ENCODE data around the gene MRPL45.

Gene MRPL45

DNA sequence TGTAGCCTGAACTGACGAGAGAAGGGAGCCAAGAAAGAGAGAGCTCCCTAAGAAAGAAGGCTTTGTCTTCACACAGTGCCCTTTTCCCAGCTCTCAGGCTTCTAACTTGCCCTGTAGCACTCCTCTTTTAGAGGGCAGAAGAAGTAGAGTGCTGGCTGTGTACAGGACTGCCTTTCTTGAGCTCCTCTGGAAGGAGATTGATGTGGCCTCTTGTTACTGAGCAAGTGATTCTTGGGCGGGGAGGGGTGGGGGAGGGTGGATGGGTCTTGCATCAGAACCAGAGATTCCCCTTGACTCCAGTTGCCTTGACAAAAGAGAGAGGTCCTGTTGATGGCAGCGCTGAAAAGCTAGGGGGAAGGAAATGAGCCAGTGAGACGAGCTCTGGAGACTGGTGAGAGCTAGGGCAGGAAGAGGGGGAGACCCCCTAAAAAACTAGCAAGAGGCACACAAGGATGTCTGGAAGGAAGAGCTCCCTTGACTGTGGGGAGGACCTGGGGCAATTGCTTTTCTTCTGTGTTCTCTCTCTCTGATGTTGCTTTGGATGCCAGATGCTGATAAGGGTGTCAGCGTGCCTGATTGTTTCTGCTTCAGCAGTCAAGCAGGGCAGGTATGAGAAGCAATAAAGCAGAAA lies 28.4 kb downstream of the MRPL45 start:
- DNase-seq = no peak

DNA sequence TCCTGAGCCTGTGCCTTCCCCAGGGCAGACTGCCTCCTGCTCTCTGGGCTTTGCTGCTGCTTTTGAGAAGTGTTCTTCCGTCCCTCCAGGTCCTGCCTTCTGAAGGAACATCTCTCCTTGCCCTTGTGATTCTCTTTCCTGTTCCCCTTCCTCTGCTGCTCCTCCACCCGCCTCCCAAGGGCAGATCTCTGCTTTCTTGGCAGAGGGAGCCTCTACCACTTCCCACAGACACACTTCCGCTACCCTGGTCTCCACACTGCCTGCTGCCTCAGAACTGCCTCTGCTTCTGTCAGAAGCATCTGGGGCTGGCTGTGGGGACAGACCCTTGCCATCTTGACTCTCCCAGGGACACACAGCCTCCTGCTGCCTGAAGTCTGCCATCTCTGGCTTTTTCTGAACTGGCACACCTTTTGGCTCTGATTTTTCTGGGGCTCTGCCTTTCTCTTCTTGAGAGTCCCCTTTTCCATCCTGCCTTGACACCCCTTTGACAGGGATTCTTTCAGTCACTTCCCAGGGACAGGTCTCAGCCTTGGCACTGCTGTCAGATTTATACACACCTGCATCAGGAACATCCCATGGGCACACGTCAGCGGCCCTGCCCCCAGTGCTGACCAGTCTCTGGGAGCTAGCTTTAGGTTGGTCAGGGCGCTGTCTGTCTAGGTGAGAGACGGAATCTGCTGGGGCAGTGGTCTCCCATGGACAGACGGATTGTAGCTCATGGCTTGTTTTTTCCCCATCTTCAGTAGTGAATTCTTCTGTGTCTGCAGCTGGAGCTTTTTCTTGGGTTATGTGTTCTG lies 30.2 kb downstream of the MRPL45 start:
- no peak for DNase-seq

DNA sequence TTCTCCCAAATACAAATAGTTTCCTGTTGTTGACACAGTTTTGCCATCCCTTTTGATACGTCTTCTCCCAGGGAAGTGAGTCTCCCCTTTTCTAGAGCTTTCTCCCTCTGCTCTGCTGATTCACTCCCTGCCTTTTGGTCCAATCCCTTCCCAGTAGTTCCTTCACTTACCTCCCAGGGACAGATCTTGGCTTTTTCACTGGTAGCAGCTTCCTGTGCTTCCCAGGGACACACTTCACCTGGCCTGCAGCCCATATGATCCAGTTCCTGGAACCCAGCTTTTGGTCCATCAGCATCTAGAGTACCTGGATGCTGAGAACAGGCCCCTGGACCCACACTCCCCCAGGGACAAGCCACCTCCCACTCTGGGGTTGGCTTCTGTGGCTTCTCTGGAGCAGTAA lies 31.0 kb downstream of the MRPL45 start:
- DNase-seq = no peak

DNA sequence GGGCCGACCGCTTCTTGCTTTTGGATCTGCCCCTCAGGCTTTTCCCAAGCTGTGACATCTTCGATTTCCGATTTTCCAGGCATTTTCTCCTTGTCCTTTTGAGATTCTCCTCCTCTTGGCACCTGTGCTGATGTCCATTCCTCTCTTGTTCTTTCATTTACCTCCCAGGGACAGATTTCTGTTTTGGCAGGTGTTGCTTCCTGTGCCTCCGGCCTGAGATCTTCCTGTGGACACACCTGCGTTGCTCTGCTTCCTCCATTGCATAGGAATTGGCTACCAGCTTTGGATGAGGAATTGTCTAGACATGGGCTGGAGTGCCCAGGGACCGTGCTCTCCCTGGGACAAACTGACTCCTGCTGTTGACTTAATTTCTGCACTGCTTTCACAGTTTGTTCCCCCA lies 31.7 kb downstream of the MRPL45 start:
- DNase-seq = no peak

DNA sequence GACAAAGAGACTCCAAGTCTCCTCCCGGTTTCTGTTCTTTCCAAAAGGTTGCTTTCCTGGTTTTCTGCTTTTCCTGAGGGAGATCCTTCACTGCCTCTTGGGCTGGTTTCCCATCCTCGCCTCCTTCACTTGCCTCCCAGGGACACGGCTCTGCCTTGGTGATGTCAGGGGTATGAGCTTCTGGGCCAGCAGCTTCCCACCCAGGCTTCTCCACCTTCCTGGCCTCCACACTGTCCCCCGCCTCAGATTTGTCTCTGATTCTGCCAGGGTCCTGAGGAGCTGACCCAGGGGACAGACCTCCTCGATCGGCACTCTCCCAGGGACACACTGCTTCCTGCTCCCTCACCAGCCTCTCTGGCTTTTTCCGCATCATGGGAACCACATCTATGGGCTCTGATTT lies 32.3 kb downstream of the MRPL45 start:
- DNase-seq = no peak

DNA sequence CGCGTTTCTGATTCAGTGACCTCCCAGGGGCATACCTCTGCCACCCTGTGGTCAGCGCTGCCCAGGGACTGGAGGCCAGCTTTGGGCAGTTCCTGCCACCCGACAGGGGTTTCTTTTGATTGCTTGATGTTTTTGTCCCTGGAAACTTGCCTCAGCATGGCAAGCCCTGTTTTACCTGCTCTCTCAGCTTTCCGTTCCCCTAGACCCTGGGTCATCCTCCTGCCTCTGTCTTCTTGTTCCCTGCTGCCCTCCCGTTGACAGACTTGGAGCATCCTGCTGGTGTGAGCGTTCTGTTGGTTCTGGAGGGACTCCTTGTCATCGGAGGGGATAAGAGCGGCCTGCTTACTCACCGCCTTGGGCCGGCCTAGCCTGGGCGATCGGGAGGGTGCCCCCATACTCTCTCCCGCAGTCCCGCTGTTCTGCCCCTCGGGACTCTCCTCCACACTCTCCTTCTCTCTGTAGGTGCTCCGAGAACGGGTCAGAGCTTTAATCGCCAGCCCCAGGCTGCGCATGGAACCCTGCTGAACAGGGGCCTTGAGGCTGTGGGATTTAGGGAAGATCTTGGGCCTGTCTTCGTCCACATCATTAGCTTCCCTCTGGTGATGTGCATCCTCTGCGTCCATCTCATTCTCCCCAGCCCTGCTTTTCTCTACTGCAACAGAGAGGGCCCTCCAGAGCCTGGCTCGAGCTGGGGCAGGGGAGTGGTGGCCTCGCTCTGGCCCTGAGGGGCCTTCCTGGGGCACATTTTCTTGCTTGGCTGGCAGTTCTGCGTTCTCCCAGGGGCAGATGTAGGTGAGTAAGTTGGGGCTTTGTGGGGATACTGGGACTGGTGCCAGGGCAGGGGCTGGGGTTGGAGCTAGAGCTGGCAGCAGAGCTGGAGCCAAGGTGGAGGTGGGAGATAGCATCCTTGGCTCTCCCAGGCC lies 33.1 kb downstream of the MRPL45 start:
- no peak for DNase-seq

DNA sequence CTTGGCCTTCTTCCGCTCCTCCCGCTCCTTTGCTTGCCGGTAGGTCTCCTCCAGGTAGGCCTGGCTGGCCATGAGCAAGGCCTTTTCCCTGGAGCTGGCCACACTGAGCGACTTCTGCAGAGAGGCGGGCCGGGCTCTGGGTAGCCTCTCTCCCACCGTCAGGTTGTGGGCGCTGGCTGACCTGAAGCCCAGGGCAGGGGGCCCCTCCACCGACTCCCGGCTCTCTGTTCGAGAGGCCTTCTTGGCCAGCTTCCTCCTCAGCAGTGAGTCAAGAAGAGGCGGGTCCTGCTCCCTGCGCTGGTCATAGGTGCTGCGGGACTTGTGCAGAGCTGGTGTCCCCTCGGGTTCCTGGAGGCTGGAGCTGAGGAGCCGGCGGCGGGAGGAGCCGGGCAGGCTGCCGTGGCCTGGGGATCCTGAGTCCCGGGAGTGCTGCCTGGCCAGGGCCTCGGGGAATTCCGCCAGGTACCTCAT lies 34.0 kb downstream of the MRPL45 start:
- no peak for DNase-seq

DNA sequence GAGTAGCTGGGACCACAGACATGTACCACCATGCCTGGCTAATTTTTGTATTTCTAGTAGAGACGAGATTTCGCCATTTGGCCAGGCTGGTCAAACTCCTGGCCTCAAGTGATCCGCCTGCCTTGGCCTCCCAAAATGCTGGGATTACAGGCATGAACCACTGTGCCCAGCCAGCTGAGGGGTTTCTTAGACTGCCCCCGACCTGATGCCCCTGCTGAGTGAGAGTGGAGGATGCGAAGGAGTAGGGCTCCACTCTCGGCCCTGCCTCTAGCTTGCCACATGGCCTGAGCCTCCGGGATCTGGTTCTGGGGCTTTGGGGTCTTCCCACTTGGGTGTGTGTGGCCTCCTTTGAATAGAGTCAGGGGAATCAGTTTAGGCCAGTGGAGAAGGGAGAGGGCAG lies 35.8 kb downstream of the MRPL45 start:
- DNase-seq = no peak

DNA sequence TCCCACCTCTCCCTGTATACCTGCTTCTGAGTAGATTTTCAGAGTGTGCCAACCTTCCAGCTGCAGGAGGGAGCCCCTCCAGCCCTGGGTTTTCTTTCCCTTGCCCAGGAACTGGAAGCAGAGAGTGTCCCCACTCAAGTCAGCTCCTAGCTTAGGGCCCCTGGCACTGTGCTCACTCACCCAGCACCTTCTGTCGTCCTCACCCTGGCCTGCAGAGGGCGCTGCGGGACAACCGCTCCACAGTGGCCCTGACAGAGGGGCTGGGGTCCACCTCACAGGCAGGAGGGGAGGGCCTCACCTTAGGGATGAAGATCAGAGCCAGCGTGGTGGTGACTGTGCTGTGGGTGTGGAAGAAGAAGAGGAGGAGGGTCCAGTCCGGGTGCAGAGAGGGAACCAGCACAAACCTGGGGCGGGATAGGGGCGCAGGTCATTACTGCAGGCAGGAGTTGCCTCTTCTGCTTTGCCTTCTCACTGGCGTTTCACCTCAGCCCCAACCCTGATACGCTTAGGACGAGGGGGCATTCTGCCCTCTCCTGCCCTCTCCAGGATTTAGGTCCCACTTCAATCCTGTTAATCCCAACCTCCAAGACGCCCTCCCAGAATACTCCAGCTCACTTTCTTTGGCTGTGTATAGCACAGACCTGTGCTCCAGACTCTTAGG lies 36.8 kb downstream of the MRPL45 start:
- no peak for DNase-seq

DNA sequence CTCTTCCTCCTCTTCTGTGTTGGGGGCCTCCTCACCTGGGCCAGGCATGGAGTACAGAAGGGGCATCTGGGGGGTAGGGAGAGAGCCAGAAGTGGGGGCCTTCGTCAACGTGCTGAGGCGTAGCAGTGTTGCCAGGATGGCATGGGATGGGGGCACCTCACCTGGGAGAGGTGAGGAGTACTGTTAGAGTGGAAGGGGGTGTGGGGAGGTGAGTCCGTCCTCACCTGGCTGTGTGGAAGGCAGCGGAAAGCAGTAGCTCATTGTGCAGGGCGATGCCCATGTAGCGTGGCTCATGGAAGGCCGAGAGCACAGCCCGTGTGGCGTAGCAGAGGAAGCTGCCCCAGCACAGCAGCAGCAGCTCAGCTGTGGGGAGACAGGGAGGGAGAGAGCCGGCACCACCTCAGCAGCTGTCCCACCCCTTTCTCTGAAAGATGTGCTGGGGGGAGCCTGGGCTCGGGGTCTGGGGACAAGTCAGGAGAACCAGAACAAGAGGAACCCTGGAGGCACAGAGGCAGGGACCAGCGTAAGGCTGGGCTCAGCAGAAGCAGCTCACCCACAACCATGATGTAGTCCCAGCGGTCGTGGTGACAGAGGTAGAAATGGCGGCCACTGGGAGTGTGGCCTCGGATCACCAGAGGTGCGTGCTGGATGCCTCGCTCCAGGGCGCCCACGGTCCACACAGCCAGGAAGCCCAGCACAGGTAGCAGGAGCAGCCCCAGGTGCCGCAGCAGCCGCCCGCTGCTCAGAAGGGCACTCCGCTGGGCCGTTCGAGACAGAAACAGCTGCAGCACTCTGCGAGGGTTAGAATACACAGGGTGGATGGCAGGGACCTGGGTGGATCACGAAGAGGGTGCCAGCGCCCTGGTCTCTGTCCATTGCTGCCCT lies 37.8 kb downstream of the MRPL45 start:
- DNase-seq = no peak

DNA sequence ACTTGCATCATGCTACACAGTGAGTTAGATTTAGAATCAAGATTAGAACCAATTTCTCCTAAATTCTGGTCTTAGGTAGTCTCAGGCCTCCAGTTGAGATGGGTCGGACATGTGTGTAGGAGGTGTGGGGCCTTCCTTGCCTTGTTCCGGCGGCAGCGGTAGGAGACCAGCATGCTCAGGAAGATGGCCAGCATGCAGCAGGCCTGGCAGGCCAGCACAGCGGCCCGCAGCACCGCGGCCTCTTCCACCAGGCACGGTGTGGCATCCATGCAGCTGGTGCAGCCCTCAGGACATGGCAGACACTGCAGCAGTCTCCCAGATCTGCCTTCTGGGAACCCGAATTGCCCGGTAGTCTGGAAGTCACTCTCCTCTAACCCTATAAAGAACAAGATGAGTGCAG lies 39.9 kb downstream of the MRPL45 start:
- DNase-seq = no peak

DNA sequence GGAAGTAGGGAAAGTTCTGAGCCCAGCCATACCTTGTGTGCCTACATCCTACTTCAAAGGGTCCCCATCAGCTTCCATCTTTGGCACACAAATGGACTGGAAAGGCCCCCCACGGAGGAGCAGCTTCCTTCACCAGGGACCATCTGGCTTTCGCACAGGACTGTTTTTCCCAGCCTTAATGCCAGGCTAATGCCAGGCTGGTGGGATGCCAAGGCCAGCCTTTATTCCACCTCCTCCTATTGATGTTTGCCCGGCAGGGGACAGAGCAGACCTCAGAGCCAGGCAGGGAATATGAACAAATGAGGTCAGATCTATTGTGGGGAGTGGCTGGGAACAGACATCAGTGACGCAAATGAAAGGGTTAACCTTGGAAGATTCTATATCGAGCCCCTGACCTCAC lies 41.1 kb downstream of the MRPL45 start:
- no peak for DNase-seq

DNA sequence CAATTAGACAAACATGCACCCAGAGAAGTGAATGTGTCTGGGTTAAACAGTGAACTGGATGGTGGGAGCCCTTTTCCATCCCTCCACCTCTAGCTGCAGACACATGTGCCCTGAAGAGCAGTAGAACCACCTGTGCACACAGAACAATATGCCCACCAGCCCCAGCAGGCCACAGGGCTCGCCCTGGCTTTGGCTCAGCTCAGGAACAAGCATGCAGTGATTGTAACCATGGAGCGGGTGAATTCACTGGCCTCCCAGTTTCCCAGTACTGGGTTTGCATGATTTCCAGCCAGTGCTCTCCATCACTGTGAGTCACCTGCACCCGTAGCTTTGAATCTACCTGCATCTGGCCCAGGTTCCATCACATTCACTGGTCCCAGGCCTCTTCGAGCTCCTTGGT lies 41.6 kb downstream of the MRPL45 start:
- no peak for DNase-seq

DNA sequence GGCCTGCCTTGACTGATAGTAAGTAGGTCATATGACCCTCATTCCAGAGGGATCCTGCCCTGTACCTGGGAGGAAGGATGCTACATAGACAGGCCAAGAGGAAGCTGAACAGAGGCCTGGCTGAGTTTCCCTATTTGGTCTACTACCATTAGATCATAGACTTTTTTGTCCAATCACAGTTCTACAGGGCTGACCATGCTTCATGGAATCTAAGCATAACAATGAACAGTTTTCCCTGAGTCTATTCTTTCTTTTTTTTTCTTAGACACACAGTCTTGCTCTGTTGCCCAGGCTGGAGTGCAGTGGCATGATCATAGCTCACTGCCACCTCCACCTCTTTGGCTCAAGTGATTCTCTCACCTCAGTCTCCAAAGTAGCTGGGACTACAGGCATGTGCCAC lies 42.9 kb downstream of the MRPL45 start:
- DNase-seq = no peak

DNA sequence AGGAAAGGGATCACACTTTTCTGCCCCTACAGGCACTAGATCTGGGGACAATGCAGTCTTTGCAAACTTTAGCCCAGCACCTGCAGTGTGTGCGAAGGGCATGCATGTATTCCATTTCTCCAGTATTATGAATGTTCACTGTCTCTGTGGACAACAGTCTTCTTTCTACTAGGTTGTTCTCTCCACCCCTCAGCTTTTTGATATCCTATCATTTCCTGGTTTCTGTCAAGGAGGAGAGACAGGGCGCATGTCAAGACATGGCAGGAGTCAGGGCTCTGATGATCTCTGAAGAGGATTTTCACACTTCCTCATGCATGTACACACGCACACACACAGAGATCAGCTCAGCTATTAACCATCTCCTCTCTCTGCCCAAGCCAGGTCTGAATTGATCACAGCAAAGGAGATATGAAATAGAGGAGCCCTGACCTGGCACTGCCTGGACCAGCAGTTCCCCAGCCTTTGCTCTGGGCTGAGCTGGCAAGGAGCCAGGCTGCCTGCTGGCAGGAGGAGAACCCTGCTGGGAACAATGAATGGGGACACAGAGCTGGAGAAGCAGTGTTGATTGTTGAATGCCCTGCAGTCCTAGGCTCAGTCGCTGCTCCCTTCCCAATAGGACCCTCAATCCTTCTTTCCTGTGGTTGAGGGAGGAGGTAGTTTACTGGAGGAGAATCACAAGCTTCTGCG lies 44.2 kb downstream of the MRPL45 start:
- no peak for DNase-seq

DNA sequence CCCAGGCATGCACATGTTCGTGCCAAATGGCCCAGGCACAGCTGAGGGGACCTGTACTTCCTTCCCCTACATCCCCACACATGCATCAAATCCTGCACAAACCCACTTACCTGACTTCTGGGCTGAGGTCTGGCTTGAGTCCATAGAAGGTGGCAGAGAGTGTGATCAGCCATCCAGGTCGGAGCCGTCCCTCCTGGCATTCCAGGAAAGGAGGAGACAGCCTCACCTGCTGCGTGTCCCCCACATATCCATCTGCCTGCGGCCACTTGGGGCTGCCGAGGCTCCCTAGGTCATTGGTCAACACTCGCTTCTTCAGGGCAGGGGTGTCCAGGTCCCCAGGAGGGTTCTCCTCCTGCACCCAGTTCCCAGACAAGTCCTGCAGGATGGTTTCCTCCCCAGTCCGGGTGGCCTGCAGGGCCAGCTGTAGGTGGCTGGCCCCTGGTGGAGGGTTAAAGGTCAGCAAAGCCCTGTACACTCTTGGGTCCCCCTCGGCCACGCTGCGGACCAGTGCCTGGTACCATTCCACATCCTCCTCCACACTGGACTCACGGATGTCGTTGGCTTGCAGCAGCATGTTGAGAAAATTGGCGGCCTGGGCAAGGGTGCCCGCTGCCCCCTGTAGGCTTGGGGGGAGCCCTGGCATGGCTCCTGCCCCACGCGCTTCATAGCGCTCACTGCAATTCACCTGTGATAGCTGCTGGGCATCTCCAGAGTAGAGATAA lies 46.1 kb downstream of the MRPL45 start:
- DNase-seq = no peak

DNA sequence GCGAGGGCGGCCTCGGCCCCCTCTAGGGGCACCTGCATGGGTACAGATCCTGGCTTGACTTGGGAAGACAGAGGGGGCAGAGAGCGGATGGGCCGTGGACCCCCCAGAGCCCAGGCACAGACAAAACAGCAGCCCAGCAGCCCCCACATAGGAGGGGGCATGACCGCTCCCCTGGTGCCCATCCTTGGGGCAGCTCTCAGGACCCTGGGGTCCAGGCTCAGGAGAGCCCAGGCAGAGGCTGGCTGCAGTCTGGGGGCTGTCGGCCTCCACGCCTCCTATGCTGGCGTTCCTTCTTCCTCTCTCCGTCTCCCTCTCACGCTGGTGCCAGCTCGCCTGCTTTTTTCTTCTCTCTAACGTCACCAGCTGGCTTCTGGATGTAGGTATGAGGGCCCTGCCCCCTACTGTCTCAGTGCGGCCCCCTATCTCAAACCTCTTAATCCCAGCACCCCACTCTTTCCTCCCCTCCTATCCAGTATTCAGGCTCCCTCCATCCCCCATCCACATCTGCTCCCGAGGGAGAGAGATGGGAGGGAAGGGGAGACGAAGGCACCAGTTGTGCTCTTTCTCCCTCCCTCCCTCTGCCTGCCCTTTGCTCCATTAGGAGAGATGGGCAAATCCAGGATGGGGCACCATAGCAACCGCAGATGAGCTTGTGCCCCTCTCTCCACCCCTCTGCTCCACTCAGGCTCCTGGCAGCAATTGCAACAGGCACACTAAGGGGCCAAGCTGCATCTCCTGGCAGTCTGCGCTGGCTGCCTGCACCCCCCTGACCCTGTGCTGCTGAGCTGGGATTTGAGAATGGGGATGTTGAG lies 46.8 kb downstream of the MRPL45 start, which contains the start of gene GPR179:
Gene GPR179 (minus strand): TSS at position 349 of the 812 bp plus-strand sequence. CDS start 167 bp downstream, at position 182.
- no peak for DNase-seq

DNA sequence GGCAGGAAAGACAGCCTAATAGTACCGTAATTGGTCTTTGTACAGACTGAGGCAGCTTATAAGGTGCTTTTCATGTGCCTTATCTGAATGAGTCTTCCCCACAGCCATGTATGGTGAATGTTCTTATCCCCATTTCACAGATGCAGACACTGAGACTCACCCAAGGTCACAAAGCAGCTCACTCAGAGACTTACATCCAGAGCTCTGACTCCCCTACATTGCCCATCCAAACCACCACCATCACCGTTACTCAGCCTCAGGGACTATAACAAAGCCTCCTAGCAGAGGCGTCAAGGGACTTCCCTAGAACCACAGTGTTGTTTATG lies 47.4 kb downstream of the MRPL45 start:
- DNase-seq = no peak

DNA sequence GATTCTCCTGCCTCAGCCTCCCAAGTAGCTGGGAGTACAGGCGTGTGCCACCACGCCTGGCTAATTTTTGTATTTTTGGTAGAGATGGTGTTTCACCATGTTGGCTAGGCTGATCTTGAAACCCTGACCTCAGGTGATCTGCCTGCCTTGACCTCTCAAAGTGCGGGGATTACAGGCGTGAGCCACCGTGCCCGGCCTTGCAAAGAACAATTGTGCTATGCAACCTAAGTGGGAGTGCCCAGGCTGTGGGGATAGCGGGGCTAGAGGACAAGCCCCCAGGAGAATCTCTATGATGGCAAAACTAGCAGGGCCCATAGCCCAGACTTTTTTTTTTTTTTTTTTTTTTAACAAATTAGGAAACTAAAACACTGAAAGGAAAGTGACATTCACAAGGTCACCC lies 48.8 kb downstream of the MRPL45 start:
- no peak for DNase-seq
